K562 (cell line): ENCODE data around the gene ANXA10. TPM values are rescaled to one million over a fixed set of nuclear protein-coding genes. Genes with fewer than 3 reads are reported as not detected.

ENCODE experiments used
- E2F6 ChIP-seq, 2 experiments: IDR thresholded peaks; 2 replicates each; pipeline ENCODE4 v1.6.1; 2011; ENCODE audit warnings: borderline replicate concordance in 1 of 2, control low read depth in 1 of 2, low read depth in 1 of 2, low read length in 1 of 2, mild to moderate bottlenecking in 1 of 2, mixed read lengths in 1 of 2, moderate library complexity in 1 of 2; ENCODE audit not compliant: insufficient read depth in 1 of 2, insufficient read length in 1 of 2, poor library complexity in 1 of 2, severe bottlenecking in 1 of 2; ENCODE audit errors: extremely low read depth in 1 of 2
- ELF1 ChIP-seq: fragments of 200-800 bp; sonication (Bioruptor generic); IDR thresholded peaks from 2 replicates; pipeline ENCODE4 v1.6.1; 2016; ENCODE audit warnings: missing genetic modification characterization, missing compliant biosample characterization
- KDM1A ChIP-seq, 2 experiments: fragments of 450-650 bp; IDR thresholded peaks; 2 replicates each; pipeline ENCODE4 v1.6.1; 2016; ENCODE audit warnings: mild to moderate bottlenecking in 2 of 2
- RBM25 ChIP-seq: fragments of 200-400 bp; formaldehyde crosslinking; IDR thresholded peaks from 2 replicates; pipeline ENCODE4 v1.6.1; 2018; ENCODE audit warnings: low read length, low read depth, moderate library complexity; ENCODE audit not compliant: severe bottlenecking
- SIN3B ChIP-seq: fragments of 450-650 bp; IDR thresholded peaks from 2 replicates; pipeline ENCODE4 v1.6.1; 2017; ENCODE audit warnings: low read depth, mild to moderate bottlenecking, moderate library complexity
- THRAP3 ChIP-seq: fragments of 450-650 bp; IDR thresholded peaks from 2 replicates; pipeline ENCODE4 v1.6.1; 2016; ENCODE audit warnings: mild to moderate bottlenecking, inconsistent platforms, borderline replicate concordance
- ZNF75A ChIP-seq: fragments of 450-650 bp; formaldehyde crosslinking; IDR thresholded peaks from 2 replicates; pipeline ENCODE4 v1.4.0; 2020; ENCODE audit warnings: mild to moderate bottlenecking
- ZZZ3 ChIP-seq: fragments of 450-650 bp; IDR thresholded peaks from 2 replicates; pipeline ENCODE4 v1.6.1; 2016; ENCODE audit warnings: antibody characterized with exemption, mild to moderate bottlenecking, moderate library complexity
- polyA plus RNA-seq, 8 experiments: library from polyadenylated mRNA; depleted of rRNA in 4 of 8; stranded (reverse) in 5 of 8; unstranded in 3 of 8; fragments of >200 nt; fragmentation: Nextera tagmentation in 2 of 8; fragmentation: Illumina TruSeq in 1 of 8; extraction: Ambion mirVana in 2 of 8; extraction: Trizol in 1 of 8; gene quantifications; 2 replicates each; pipeline versions ENCODE4 v1.2.1 to v1.2.3, GENCODE V29; 2011 to 2014; ENCODE audit warnings: inconsistent platforms in 1 of 8, missing spikeins in 1 of 8
- total RNA-seq, 7 experiments: library from RNA; depleted of rRNA in 6 of 7; stranded (reverse); fragments of >200 nt in 6 of 7; fragmentation: Illumina TruSeq in 2 of 7; extraction: Trizol in 2 of 7; gene quantifications; 2 replicates each; pipeline versions ENCODE4 v1.2.1 to v1.2.3, GENCODE V29; 2011 to 2021; ENCODE audit warnings: low replicate concordance in 1 of 7
- TF ChIP-seq, protein P1 (sequence below): sonication (generic); formaldehyde crosslinking; IDR thresholded peaks from 2 replicates; pipeline ENCODE4 v1.8.0; 2022; ENCODE audit warnings: missing genetic modification reagents, mild to moderate bottlenecking, moderate library complexity, borderline replicate concordance

The ANXA10 gene
- total and polyA plus RNA-seq, 9 of the 15 experiments (the other 6 are each of a cell fraction or from before 2014, with no cell fraction given), result not detected

GRCh38 chr4:168152837-168153500 lies 60.6 kb downstream of the ANXA10 start (continued):
- no peak for TF ChIP-seq RBM25
- TF ChIP-seq ZZZ3, result no peak
- TF ChIP-seq KDM1A (IDR thresholded peaks at IDR 0.05), result no peak
- no peak for TF ChIP-seq ZNF75A (CRISPR knock-in tag)
- no peak for TF ChIP-seq E2F6 (IDR thresholded peaks at IDR 0.05; ENCODE audit: borderline replicate concordance in 1 of 2, extremely low read depth in 1 of 2, insufficient read depth in 1 of 2, insufficient read length in 1 of 2, low read depth in 1 of 2, low read length in 1 of 2, poor library complexity in 1 of 2, severe bottlenecking in 1 of 2)
- TF ChIP-seq THRAP3, result no peak
- no peak for TF ChIP-seq ELF1
- TF ChIP-seq SIN3B, result no peak
- TF ChIP-seq, protein P1, sequence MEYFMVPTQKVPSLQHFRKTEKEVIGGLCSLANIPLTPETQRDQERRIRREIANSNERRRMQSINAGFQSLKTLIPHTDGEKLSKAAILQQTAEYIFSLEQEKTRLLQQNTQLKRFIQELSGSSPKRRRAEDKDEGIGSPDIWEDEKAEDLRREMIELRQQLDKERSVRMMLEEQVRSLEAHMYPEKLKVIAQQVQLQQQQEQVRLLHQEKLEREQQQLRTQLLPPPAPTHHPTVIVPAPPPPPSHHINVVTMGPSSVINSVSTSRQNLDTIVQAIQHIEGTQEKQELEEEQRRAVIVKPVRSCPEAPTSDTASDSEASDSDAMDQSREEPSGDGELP, result no peak
